Measurements from ENCODE around the gene KPNA6. TPM values are rescaled to one million over a fixed set of nuclear protein-coding genes. Genes with fewer than 3 reads are reported as not detected.

The KPNA6 gene
- total RNA-seq, 1 experiment from 2014 or later = 116 TPM

DNA sequence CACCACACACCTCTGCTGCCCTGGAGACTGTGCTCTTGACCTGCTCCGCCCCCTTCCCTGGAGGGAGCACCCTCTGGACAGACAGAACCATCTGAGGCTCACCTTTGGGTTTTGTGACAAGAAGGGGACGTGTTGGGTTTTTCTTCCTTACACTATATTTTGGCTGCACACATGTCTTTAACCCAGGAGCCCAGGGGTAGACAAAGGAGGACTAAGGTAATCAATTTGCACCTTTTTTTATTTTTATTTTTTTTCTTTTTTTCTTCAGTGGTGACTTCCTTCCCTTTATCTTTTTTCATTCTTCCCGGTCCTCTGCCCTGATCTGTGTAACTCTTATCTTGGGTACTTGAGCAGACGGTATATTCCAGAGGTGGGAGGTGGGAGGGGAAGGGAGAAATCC, 63.1 kb downstream of the KPNA6 start:
- Histone ChIP-seq H3K27ac (ENCODE audit: low read length) (no peak overlapping the region), H3K4me3 (ENCODE audit: low read depth in 2 of 2, low read length in 2 of 2) (no peak overlapping the region), H3K9me3 (ENCODE audit: control insufficient read depth, insufficient read depth, low read depth, low read length) (no peaks in the 10 kb centered on the region), H3K36me3 (ENCODE audit: control insufficient read depth, insufficient read depth, low read length) (peaks cover 20% of the 10 kb centered on the region), H3K27me3 (ENCODE audit: control insufficient read depth, insufficient read depth, low read length) (no peaks in the 10 kb centered on the region), H3K4me1 (ENCODE audit: control insufficient read depth, insufficient read depth, low read length) (no peaks in the 10 kb centered on the region)
- intact Hi-C loops (cut with micrococcal nuclease; ENCODE audit: unreplicated experiment) = no loop called here
- ChIA-PET CTCF (no interaction called here), POLR2A (no interaction called here)
- ATAC-seq = no peak
- in situ Hi-C loops (cut with HindIII; ENCODE audit: low pct_unique_long_range_greater_than_20kb, low sequenced_read_pairs) = no loop called here
- TF ChIP-seq SIN3A (IDR thresholded peaks at IDR 0.05; ENCODE audit: borderline replicate concordance, insufficient read depth, low read depth, low read length) = no peak
- no peak for TF ChIP-seq POLR2AphosphoS5 (IDR thresholded peaks at IDR 0.05; ENCODE audit: low read depth, low read length)
- TF ChIP-seq, protein P1, sequence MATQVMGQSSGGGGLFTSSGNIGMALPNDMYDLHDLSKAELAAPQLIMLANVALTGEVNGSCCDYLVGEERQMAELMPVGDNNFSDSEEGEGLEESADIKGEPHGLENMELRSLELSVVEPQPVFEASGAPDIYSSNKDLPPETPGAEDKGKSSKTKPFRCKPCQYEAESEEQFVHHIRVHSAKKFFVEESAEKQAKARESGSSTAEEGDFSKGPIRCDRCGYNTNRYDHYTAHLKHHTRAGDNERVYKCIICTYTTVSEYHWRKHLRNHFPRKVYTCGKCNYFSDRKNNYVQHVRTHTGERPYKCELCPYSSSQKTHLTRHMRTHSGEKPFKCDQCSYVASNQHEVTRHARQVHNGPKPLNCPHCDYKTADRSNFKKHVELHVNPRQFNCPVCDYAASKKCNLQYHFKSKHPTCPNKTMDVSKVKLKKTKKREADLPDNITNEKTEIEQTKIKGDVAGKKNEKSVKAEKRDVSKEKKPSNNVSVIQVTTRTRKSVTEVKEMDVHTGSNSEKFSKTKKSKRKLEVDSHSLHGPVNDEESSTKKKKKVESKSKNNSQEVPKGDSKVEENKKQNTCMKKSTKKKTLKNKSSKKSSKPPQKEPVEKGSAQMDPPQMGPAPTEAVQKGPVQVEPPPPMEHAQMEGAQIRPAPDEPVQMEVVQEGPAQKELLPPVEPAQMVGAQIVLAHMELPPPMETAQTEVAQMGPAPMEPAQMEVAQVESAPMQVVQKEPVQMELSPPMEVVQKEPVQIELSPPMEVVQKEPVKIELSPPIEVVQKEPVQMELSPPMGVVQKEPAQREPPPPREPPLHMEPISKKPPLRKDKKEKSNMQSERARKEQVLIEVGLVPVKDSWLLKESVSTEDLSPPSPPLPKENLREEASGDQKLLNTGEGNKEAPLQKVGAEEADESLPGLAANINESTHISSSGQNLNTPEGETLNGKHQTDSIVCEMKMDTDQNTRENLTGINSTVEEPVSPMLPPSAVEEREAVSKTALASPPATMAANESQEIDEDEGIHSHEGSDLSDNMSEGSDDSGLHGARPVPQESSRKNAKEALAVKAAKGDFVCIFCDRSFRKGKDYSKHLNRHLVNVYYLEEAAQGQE (IDR thresholded peaks at IDR 0.05; ENCODE audit: insufficient read depth in 1 of 2, low read depth in 2 of 2, low read length in 1 of 2) = no peak
- no peak for TF ChIP-seq TCF7L2 (IDR thresholded peaks at IDR 0.05; ENCODE audit: low read depth, low read length)
- TF ChIP-seq, protein P2, sequence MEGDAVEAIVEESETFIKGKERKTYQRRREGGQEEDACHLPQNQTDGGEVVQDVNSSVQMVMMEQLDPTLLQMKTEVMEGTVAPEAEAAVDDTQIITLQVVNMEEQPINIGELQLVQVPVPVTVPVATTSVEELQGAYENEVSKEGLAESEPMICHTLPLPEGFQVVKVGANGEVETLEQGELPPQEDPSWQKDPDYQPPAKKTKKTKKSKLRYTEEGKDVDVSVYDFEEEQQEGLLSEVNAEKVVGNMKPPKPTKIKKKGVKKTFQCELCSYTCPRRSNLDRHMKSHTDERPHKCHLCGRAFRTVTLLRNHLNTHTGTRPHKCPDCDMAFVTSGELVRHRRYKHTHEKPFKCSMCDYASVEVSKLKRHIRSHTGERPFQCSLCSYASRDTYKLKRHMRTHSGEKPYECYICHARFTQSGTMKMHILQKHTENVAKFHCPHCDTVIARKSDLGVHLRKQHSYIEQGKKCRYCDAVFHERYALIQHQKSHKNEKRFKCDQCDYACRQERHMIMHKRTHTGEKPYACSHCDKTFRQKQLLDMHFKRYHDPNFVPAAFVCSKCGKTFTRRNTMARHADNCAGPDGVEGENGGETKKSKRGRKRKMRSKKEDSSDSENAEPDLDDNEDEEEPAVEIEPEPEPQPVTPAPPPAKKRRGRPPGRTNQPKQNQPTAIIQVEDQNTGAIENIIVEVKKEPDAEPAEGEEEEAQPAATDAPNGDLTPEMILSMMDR (IDR thresholded peaks at IDR 0.05) = no peak
- no TSS peak for BruUV-seq (replicated peaks)
- no peak for DNase-seq (ENCODE audit: low read depth, low spot score)

DNA sequence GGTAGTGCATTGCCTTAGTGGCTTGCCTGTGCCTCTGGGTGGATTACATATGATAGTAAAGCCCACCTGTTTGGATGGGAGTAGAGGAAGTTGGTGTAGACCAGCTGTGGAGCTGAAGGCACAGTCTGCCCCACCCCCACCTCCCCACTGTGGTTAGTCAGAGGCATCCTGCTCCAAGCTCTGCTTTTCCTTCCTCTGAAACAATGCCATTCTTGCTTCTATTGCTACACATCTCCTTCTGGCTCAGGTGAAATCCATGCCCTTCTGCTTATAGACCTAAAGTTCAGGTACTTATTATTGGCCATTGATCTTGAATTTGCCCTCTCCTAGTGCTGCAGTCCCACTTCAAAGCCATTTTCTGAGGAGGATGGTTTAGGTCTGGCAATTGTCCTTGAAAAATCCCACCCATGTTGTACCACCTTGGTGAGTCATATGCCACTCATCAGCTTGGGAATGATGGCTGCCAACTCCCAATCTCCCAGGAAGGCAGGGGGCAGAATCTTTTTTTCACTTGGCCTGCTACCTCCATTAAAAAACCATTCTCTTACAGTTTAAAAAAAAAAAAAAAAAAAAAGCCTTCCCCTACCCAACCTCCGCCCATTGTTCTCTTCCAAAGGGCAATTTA, 64.9 kb downstream of the KPNA6 start:
- H3K4me3 ChIP-seq (ENCODE audit: low read depth in 2 of 2, low read length in 2 of 2) = no peak overlapping the region
- no TSS peak for BruUV-seq (replicated peaks)
- H3K27ac ChIP-seq (ENCODE audit: low read length) = no peak overlapping the region
- H3K4me1 ChIP-seq (ENCODE audit: control insufficient read depth, insufficient read depth, low read length) = no peaks in the 10 kb centered on the region
- intact Hi-C loops (cut with micrococcal nuclease; ENCODE audit: unreplicated experiment) (no loop called here), in situ Hi-C loops (cut with HindIII; ENCODE audit: low pct_unique_long_range_greater_than_20kb, low sequenced_read_pairs) (no loop called here)
- ChIA-PET POLR2A (interaction anchor here (0.6 kb wide), 1 partner anchor 25 kb away, joined by 18 read pairs; no protein-coding TSS in a partner anchor), CTCF (no interaction called here)
- peaks cover 12% of the 10 kb centered on the region for H3K36me3 ChIP-seq (ENCODE audit: control insufficient read depth, insufficient read depth, low read length)
- H3K9me3 ChIP-seq (ENCODE audit: control insufficient read depth, insufficient read depth, low read depth, low read length) = no peaks in the 10 kb centered on the region
- no peaks in the 10 kb centered on the region for H3K27me3 ChIP-seq (ENCODE audit: control insufficient read depth, insufficient read depth, low read length)
- ATAC-seq (no peak), DNase-seq (ENCODE audit: low read depth, low spot score) (no peak)
- TF ChIP-seq POLR2AphosphoS5 (IDR thresholded peaks at IDR 0.05; ENCODE audit: low read depth, low read length) (no peak), TCF7L2 (IDR thresholded peaks at IDR 0.05; ENCODE audit: low read depth, low read length) (no peak), SIN3A (IDR thresholded peaks at IDR 0.05; ENCODE audit: borderline replicate concordance, insufficient read depth, low read depth, low read length) (no peak)
- TF ChIP-seq, protein P2 (IDR thresholded peaks at IDR 0.05) = no peak
- TF ChIP-seq, protein P1 (IDR thresholded peaks at IDR 0.05; ENCODE audit: insufficient read depth in 1 of 2, low read depth in 2 of 2, low read length in 1 of 2) = no peak

All from Panc1 (cell line).